Activated CD8-positive, alpha-beta memory T cell treated with anti-CD3 and anti-CD28 coated beads, Interleukin-2, amount 50 U/mL, for 1 hour (primary cell): ENCODE data around the gene ISM2.

Experiments used
- DNase-seq: peaks from one replicate; pipeline ENCODE4 v3.0.0-alpha.2; 2020; ENCODE audit errors: extremely low read depth

The ISM2 gene

GRCh38 chr14:77507762-77508161 is 9.1 kb upstream of the ISM2 start:
- DNase-seq, result no peak

GRCh38 chr14:77505031-77505430 is 6.4 kb upstream of the ISM2 start:
- no peak for DNase-seq

- DNase-seq, result no peak
Measured at GRCh38 chr14:77503138-77503537, 4.5 kb upstream of the ISM2 start.

GRCh38 chr14:77502109-77502782 is 3.6 kb upstream of the ISM2 start:
- no peak for DNase-seq

- no peak for DNase-seq
Measured at GRCh38 chr14:77498984-77499527, 440 bp upstream of the ISM2 start.

GRCh38 chr14:77495334-77495733 is 3.3 kb downstream of the ISM2 start:
- no peak for DNase-seq

- DNase-seq, result no peak
Measured at GRCh38 chr14:77491056-77491455, 7.6 kb downstream of the ISM2 start.

- DNase-seq, result no peak
Measured at GRCh38 chr14:77490347-77490986, 8.1 kb downstream of the ISM2 start.

- no peak for DNase-seq
Measured at GRCh38 chr14:77489041-77489440, 9.6 kb downstream of the ISM2 start.

- DNase-seq, result no peak
Measured at GRCh38 chr14:77488558-77488957, 10.1 kb downstream of the ISM2 start.

- DNase-seq, result no peak
Measured at GRCh38 chr14:77485901-77486678, 12.5 kb downstream of the ISM2 start.

- no peak for DNase-seq
Measured at GRCh38 chr14:77485256-77485655, 13.4 kb downstream of the ISM2 start.

- DNase-seq, result no peak
Measured at GRCh38 chr14:77482422-77482821, 16.2 kb downstream of the ISM2 start.

- DNase-seq, result no peak
Measured at GRCh38 chr14:77478796-77479195, 19.8 kb downstream of the ISM2 start.

GRCh38 chr14:77478029-77478428 is 20.6 kb downstream of the ISM2 start:
- no peak for DNase-seq

GRCh38 chr14:77475432-77476115 is 23.0 kb downstream of the ISM2 start:
- no peak for DNase-seq

GRCh38 chr14:77474479-77475177 is 24.0 kb downstream of the ISM2 start:
- no peak for DNase-seq

GRCh38 chr14:77473921-77474320 is 24.7 kb downstream of the ISM2 start:
- no peak for DNase-seq

GRCh38 chr14:77470224-77470870 is 28.3 kb downstream of the ISM2 start:
- DNase-seq, result no peak

- no peak for DNase-seq
Measured at GRCh38 chr14:77469539-77469938, 29.1 kb downstream of the ISM2 start.

- no peak for DNase-seq
Measured at GRCh38 chr14:77469067-77469505, 29.5 kb downstream of the ISM2 start.
